GM19099 (cell line): Measurements from ENCODE around the gene STARD9.

ENCODE experiments used
- POLR2A ChIP-seq: IDR thresholded peaks from 3 replicates; pipeline ENCODE4 v1.6.1; 2011; ENCODE audit warnings: low read depth; ENCODE audit not compliant: insufficient read length; ENCODE audit errors: extremely low read depth

Gene STARD9

GRCh38 chr15:42736793-42737528 lies 161.6 kb downstream of the STARD9 start, which contains the start of gene CDAN1:
TSS of gene CDAN1 (minus strand) at chr15:42737128. CDS start at chr15:42737102, 26 bp downstream.
- TF ChIP-seq POLR2A: peak; percentile 75

DNA sequence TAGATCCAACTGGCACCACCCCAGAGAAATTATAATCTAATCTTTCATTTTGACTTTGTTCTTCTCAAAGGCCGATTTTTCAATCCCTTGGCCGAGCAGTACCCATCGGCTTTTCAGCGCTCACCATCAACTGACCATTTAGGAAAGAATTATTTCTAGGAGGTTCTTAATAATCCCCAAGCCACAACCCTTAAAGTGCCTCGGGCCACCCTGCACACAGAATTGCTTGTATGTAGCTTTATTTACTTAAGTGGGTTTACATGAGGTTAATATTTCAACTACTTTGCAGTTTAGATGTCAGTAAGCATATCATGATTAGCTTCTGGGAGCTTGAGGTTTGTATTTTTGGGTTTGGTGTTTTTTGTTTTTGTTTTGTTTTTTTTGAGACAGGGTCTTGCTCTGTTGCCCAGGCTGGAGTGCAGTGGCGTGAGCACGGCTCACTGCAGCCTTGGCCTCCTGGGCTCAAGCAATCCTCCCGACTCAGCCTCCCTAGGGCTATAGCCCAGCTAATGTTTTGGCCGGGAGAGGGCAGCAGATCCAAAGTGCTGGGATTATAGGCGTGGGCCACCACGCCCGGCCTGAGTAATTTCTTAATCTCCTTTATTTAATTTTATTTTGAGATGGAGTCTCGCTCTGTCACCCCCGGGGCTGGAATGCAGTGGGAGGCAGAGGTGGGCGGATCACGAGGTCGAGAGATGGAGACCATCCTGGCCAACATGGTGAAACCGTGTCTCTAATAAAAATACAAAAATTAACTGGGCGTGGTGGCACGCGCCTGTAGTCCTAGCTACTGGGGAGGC lies 162.3 kb downstream of the STARD9 start:
- no peak for TF ChIP-seq POLR2A

DNA sequence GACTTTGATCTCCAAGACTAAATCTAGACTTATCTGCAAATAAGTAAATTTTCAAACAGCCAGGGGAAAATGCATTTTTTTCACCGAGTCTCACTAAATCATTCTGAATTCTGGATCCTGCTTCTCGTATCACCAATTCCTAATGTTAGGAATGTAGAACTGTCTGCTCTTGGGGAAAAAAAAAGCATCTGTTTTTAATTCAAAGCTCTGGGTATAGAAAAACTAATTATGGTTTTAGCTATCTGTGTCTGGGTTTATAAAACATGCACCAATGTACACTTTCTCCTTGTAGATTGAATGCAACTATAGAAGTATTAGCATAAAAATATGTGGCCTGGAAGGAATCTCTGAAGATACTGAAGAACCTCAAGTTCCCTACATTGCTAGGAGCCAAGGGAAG lies 166.3 kb downstream of the STARD9 start:
- no peak for TF ChIP-seq POLR2A

DNA sequence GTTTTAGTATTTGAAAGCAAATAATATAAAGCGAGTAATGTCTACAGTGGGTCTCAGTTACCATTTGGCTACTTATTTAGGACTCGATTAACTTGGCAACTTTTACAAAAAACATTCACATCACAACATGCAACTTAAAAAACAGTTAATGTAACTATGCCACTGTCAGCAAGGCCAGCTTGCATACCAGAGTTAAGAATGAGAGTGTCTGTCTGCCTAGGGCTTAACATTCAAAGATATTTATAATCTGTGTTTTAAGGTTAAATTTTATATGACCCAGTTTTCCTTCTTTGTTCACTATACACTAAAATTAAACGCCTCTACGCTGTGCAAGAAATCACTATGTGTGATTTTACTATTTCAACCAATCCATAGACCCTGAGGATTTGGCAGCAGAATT lies 166.7 kb downstream of the STARD9 start:
- no peak for TF ChIP-seq POLR2A

- no peak for TF ChIP-seq POLR2A
Observed at GRCh38 chr15:42744195-42744594, 168.8 kb downstream of the STARD9 start.

DNA sequence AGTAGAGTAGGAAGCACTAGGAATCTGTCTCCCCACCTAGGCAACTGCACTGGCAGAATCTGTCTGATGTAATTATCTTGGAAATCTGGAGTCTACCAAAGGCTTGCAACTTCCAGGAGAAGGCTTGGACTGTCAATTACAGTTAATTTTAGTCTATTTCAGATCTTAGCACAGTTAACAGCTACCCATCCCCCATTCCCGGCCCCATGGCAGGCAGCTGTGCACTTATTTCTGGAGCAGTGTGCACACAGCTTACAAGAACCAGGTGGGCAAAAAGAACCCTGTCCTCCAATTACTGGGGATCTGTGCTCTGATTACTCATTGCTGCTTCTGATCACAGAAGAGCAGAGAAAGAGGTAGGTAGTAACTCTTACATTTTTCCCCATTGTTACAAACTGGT lies 173.9 kb downstream of the STARD9 start:
- no peak for TF ChIP-seq POLR2A

DNA sequence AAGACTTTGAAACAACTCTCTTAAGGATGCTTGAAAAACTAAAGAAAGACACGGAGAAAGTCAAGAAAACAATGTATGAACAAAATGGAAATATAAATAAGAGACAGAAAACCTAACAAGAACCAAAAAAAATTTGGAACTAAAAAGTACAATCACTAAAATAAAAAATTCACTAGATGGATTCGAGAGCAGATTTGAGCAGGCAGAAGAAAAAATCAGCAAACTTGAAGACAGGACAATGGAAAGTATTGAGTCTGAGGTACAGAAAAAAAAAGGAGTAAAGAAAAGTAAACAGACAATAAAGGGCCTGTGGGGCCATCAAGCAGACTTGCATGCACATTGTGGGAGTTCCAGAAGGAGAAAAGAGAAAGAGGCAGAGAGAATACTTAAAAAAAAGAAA lies 174.9 kb downstream of the STARD9 start:
- TF ChIP-seq POLR2A: no peak

DNA sequence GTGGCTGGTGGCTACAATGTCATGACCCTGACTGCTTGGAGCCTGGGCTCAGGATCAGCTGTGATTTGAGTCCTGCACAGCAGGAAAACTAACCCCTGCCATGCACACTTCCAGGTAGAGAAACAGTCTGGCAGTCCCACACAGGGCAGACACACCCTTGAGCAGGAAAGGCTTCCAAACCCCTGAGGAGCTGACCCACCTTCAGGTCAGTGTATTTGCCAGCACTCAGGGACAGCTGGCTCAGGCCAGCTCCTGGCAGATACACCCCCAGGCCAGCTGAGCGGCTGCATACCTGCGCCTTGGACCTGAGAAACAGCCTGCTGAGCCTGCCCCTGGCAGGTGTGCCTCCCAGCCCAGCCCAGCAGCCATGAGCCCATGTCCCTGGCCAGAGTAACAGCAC lies 183.7 kb downstream of the STARD9 start:
- TF ChIP-seq POLR2A: no peak

GRCh38 chr15:42760759-42761158 lies 185.4 kb downstream of the STARD9 start:
- TF ChIP-seq POLR2A: no peak
